Caco-2 (cell line): ENCODE data around the gene PPIL4. TPM values are rescaled to one million over a fixed set of nuclear protein-coding genes. Genes with fewer than 3 reads are reported as not detected.

Experiments
- BruUV-seq: library from RNA; stranded (reverse); fragments of 400-500 nt; replicated peaks from 2 replicates; lab custom pipeline; 2021; lab: Mats Ljungman, UMichigan
- CTCF ChIA-PET: fragments of 300-600 bp; sonication (Branson Sonifier 250); formaldehyde crosslinking; loops from one replicate; lab custom pipeline; 2022; ENCODE audit warnings: antibody characterized with exemption; lab: Charles Lee
- POLR2A ChIA-PET: fragments of 300-600 bp; sonication (Branson Sonifier 250); formaldehyde crosslinking; loops from one replicate; lab custom pipeline; 2022; ENCODE audit warnings: antibody characterized with exemption; lab: Charles Lee
- DNase-seq, 2 experiments: peaks; one replicate each; pipeline versions ENCODE4 v3.0.0 to v3.0.0-alpha.2; 2020 to 2022
- H3K27me3 ChIP-seq: replicated peaks from 2 replicates; pipeline ENCODE4 v1.6.0; 2011; ENCODE audit warnings: low read length; ENCODE audit not compliant: control insufficient read depth, insufficient read depth
- H3K36me3 ChIP-seq: 2 replicates; pipeline ENCODE4 v1.5.1; 2011; ENCODE audit warnings: low read length; ENCODE audit not compliant: control insufficient read depth, insufficient read depth
- H3K4me1 ChIP-seq: fragments of 250-450 bp; sonication (Bioruptor Pico); 2 replicates; pipeline ENCODE4 v1.5.1; 2020; ENCODE audit warnings: mild to moderate bottlenecking
- H3K4me3 ChIP-seq: 2 replicates; pipeline ENCODE4 v1.5.1; 2011; ENCODE audit warnings: low read depth, mild to moderate bottlenecking, control low read depth, low read length
- H3K9me3 ChIP-seq: fragments of 250-450 bp; sonication (Bioruptor Pico); 2 replicates; pipeline ENCODE4 v1.5.1; 2020; ENCODE audit warnings: mild to moderate bottlenecking, moderate library complexity
- H3K27ac Mint-ChIP-seq: one replicate; pipeline ENCODE4 v1.8.0; 2022; ENCODE audit warnings: mixed read lengths; ENCODE audit not compliant: unreplicated experiment
- H3K27me3 Mint-ChIP-seq: one replicate; pipeline ENCODE4 v1.8.0; 2022; ENCODE audit warnings: mixed read lengths; ENCODE audit not compliant: insufficient read depth, unreplicated experiment
- H3K36me3 Mint-ChIP-seq: one replicate; pipeline ENCODE4 v1.8.0; 2022; ENCODE audit warnings: mild to moderate bottlenecking, mixed read lengths; ENCODE audit not compliant: insufficient read depth, unreplicated experiment
- H3K4me1 Mint-ChIP-seq: one replicate; pipeline ENCODE4 v1.8.0; 2022; ENCODE audit warnings: low read depth, mixed read lengths; ENCODE audit not compliant: unreplicated experiment
- H3K4me3 Mint-ChIP-seq: one replicate; pipeline ENCODE4 v1.8.0; 2022; ENCODE audit warnings: mild to moderate bottlenecking, moderate library complexity, mixed read lengths; ENCODE audit not compliant: unreplicated experiment
- H3K9me3 Mint-ChIP-seq: one replicate; pipeline ENCODE4 v1.8.0; 2022; ENCODE audit warnings: mixed read lengths; ENCODE audit not compliant: unreplicated experiment
- CTCF ChIP-seq, 2 experiments: fragments of 200-600 bp in 1 of 2; IDR thresholded peaks; 1 replicate in 1 of 2; 2 replicates in 1 of 2; pipeline versions ENCODE4 v1.5.1 to v1.8.0; 2011 to 2022; ENCODE audit warnings: antibody characterized with exemption in 1 of 2, control low read depth in 1 of 2, inconsistent platforms in 1 of 2, low read depth in 1 of 2, low read length in 1 of 2, mild to moderate bottlenecking in 1 of 2, moderate library complexity in 1 of 2; ENCODE audit not compliant: insufficient read depth in 1 of 2, severe bottlenecking in 1 of 2, unreplicated experiment in 1 of 2
- intact Hi-C: fragments of 100-400 bp; cut with micrococcal nuclease; formaldehyde crosslinking; loops from one replicate; pipeline ENCODE4 v1.10.0; 2022; ENCODE audit not compliant: unreplicated experiment
- total RNA-seq: library from RNA; stranded (reverse); gene quantifications from 2 replicates; pipeline ENCODE4 v1.2.3, GENCODE V29; 2022

Gene PPIL4
- total RNA-seq, 1 experiment from 2014 or later, result 28.4 TPM

GRCh38 chr6:149493761-149494320, 52.0 kb downstream of the PPIL4 start:
- intact Hi-C loops, result no loop called here
- BruUV-seq, result no TSS peak

GRCh38 chr6:149492798-149493343, 53.0 kb downstream of the PPIL4 start:
- no TSS peak for BruUV-seq
- CTCF ChIA-PET, result no interaction called here

More at GRCh38 chr6:149493761-149494320, 52.0 kb downstream of the PPIL4 start:
- TF ChIP-seq CTCF (IDR thresholded peaks at IDR 0.05; ENCODE audit: insufficient read depth in 1 of 2, low read depth in 1 of 2, low read length in 1 of 2, severe bottlenecking in 1 of 2, unreplicated experiment in 1 of 2), result no peak
- Mint-ChIP-seq H3K4me1 (no peaks in the 10 kb centered on the region), H3K4me3 (no peak overlapping the region), H3K36me3 (peaks cover 15% of the 10 kb centered on the region), H3K9me3 (no peaks in the 10 kb centered on the region), H3K27me3 (no peaks in the 10 kb centered on the region), H3K27ac (no peak overlapping the region)
- ChIA-PET POLR2A (no interaction called here), CTCF (no interaction called here)
- Histone ChIP-seq H3K36me3 (no peaks in the 10 kb centered on the region), H3K4me1 (no peaks in the 10 kb centered on the region), H3K4me3 (no peak overlapping the region), H3K27me3 (no peaks in the 10 kb centered on the region), H3K9me3 (no peaks in the 10 kb centered on the region)
- DNase-seq, result no peak

GRCh38 chr6:149489967-149490366, 55.9 kb downstream of the PPIL4 start:
- no peak for TF ChIP-seq CTCF (IDR thresholded peaks at IDR 0.05; ENCODE audit: insufficient read depth in 1 of 2, low read depth in 1 of 2, low read length in 1 of 2, severe bottlenecking in 1 of 2, unreplicated experiment in 1 of 2)
- ChIA-PET CTCF (no interaction called here), POLR2A (no interaction called here)
- Mint-ChIP-seq H3K27ac (no peak overlapping the region), H3K27me3 (no peaks in the 10 kb centered on the region), H3K4me3 (no peak overlapping the region), H3K9me3 (no peaks in the 10 kb centered on the region), H3K36me3 (peaks cover 6% of the 10 kb centered on the region), H3K4me1 (peaks cover 5% of the 10 kb centered on the region)
- H3K36me3 ChIP-seq, result no peaks in the 10 kb centered on the region
- no peaks in the 10 kb centered on the region for H3K27me3 ChIP-seq
- no TSS peak for BruUV-seq
- intact Hi-C loops, result no loop called here
- no peak overlapping the region for H3K4me3 ChIP-seq
- no peaks in the 10 kb centered on the region for H3K9me3 ChIP-seq
- no peak for DNase-seq
- H3K4me1 ChIP-seq, result 0 out of 2 replicates have a peak, but pooled peaks cover 6% of the 10 kb centered on the region

More at GRCh38 chr6:149492798-149493343, 53.0 kb downstream of the PPIL4 start:
- intact Hi-C loops, result no loop called here
- TF ChIP-seq CTCF (IDR thresholded peaks at IDR 0.05; ENCODE audit: insufficient read depth in 1 of 2, low read depth in 1 of 2, low read length in 1 of 2, severe bottlenecking in 1 of 2, unreplicated experiment in 1 of 2), result no peak
- no peaks in the 10 kb centered on the region for H3K9me3 ChIP-seq
- no peak overlapping the region for H3K4me3 ChIP-seq
- no peaks in the 10 kb centered on the region for H3K27me3 Mint-ChIP-seq
- POLR2A ChIA-PET, result no interaction called here
- H3K4me1 Mint-ChIP-seq, result no peaks in the 10 kb centered on the region
- no peak for DNase-seq
- peaks cover 13% of the 10 kb centered on the region for H3K36me3 Mint-ChIP-seq
- no peak overlapping the region for H3K4me3 Mint-ChIP-seq
- H3K36me3 ChIP-seq, result no peaks in the 10 kb centered on the region
- H3K4me1 ChIP-seq, result no peaks in the 10 kb centered on the region
- no peaks in the 10 kb centered on the region for H3K9me3 Mint-ChIP-seq
- H3K27me3 ChIP-seq, result no peaks in the 10 kb centered on the region
- no peak overlapping the region for H3K27ac Mint-ChIP-seq
